HG03064 (cell line): Measurements from ENCODE around the gene CFAP77.

Source experiments
- ATAC-seq: cut with Tn5 transposase; IDR thresholded peaks from one replicate; pipeline ENCODE4 v1.9.1; 2021; ENCODE audit warnings: low read depth; ENCODE audit not compliant: unreplicated experiment

The CFAP77 gene

GRCh38 chr9:132513416-132513815 is 103.4 kb downstream of the CFAP77 start:
- ATAC-seq = no peak

GRCh38 chr9:132514011-132514744 is 104.2 kb downstream of the CFAP77 start:
- ATAC-seq = no peak

- no peak for ATAC-seq
Observed at GRCh38 chr9:132514821-132515220, 104.8 kb downstream of the CFAP77 start.

- no peak for ATAC-seq
Observed at GRCh38 chr9:132516301-132516700, 106.3 kb downstream of the CFAP77 start.

GRCh38 chr9:132516911-132517310 is 106.9 kb downstream of the CFAP77 start:
- ATAC-seq = no peak

GRCh38 chr9:132517815-132518550 is 108.0 kb downstream of the CFAP77 start:
- no peak for ATAC-seq

GRCh38 chr9:132518626-132519025 is 108.6 kb downstream of the CFAP77 start:
- no peak for ATAC-seq

- ATAC-seq = no peak
Observed at GRCh38 chr9:132519033-132519432, 109.0 kb downstream of the CFAP77 start.

- ATAC-seq = no peak
Observed at GRCh38 chr9:132520612-132521011, 110.6 kb downstream of the CFAP77 start.

- ATAC-seq = no peak
Observed at GRCh38 chr9:132525308-132526023, 115.5 kb downstream of the CFAP77 start.

GRCh38 chr9:132531195-132531594 is 121.2 kb downstream of the CFAP77 start:
- ATAC-seq = no peak

GRCh38 chr9:132531710-132532570 is 121.9 kb downstream of the CFAP77 start:
- ATAC-seq = no peak

- no peak for ATAC-seq
Observed at GRCh38 chr9:132534832-132535231, 124.8 kb downstream of the CFAP77 start.

- no peak for ATAC-seq
Observed at GRCh38 chr9:132536124-132536523, 126.1 kb downstream of the CFAP77 start.

- ATAC-seq = no peak
Observed at GRCh38 chr9:132537352-132537751, 127.3 kb downstream of the CFAP77 start.

- no peak for ATAC-seq
Observed at GRCh38 chr9:132538071-132538470, 128.1 kb downstream of the CFAP77 start.

- no peak for ATAC-seq
Observed at GRCh38 chr9:132539096-132539495, 129.1 kb downstream of the CFAP77 start.

- ATAC-seq = no peak
Observed at GRCh38 chr9:132541051-132541450, 131.0 kb downstream of the CFAP77 start.

- no peak for ATAC-seq
Observed at GRCh38 chr9:132541870-132542830, 132.1 kb downstream of the CFAP77 start.
